ENCODE results near the gene COPS8. TPM values are rescaled to one million over a fixed set of nuclear protein-coding genes. Genes with fewer than 3 reads are reported as not detected.

Gene COPS8
- total RNA-seq, 1 experiment from 2014 or later, result 64.7 TPM

DNA sequence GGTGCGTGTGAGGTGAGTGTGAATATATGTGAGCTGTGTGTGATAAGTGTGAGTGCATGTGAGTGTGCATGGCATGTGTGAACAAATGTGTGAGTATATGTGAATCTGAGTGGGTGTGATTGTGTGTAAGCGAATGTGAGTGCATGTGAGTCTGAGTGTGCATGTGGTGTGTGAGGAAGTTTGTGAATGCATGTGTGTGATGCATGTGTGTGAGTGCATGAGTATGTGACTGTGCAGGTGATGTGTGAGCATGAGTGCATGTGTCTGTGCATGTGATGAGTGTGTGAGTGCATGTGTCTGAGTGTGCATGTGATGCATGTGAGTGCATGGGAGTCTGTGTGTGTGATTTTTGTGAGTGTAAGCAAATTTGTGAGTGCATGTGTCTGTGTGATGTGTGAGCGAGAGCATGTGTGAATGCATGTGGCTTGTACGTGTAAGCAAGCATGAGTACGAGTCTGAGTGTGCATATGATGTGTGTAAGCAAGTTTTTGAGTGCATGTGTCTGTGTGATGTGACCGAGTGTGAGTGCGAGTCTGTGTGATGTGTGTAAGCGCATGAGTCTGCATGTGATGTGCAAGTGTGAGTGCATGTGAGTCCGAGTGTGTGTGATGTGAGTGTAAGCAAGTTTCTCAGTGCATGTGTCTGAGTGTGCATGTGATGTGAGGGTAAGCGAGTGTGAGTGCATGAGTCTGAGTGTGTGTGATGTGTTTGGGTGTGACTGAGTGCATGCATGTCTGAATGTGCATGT lies 43.3 kb downstream of the COPS8 start:
- H3K4me3 ChIP-seq, result no peak overlapping the region
- intact Hi-C loops (cut with micrococcal nuclease; ENCODE audit: unreplicated experiment), result loop anchor here (10.0 kb wide), 1 partner anchor 616 kb away; no protein-coding TSS in a partner anchor
- no peak for DNase-seq
- ChIA-PET CTCF (no interaction called here), POLR2A (ENCODE audit: unreplicated experiment) (interaction anchor here (0.7 kb wide), 1 partner anchor 44 kb away, joined by 3 read pairs; the partner anchor contains the start of gene COPS8)
- H4K20me1 ChIP-seq (ENCODE audit: insufficient read depth), result no peaks in the 10 kb centered on the region
- peak overlapping the region; percentile 52 for H3K4me2 ChIP-seq
- H3K4me1 ChIP-seq (replicated peaks; ENCODE audit: insufficient read depth), result peaks cover 16% of the 10 kb centered on the region
- no peaks in the 10 kb centered on the region for H3K9me2 ChIP-seq (ENCODE audit: insufficient read depth)
- H2AFZ ChIP-seq, result no peak overlapping the region
- no peaks in the 10 kb centered on the region for H3K79me2 ChIP-seq (ENCODE audit: low read depth)
- H3K27me3 ChIP-seq (ENCODE audit: insufficient read depth, low read depth), result no peaks in the 10 kb centered on the region
- H3K27ac ChIP-seq, result no peak overlapping the region
- no peak for TF ChIP-seq EZH2 (IDR thresholded peaks at IDR 0.05; ENCODE audit: low read depth)
- TF ChIP-seq, protein P1, sequence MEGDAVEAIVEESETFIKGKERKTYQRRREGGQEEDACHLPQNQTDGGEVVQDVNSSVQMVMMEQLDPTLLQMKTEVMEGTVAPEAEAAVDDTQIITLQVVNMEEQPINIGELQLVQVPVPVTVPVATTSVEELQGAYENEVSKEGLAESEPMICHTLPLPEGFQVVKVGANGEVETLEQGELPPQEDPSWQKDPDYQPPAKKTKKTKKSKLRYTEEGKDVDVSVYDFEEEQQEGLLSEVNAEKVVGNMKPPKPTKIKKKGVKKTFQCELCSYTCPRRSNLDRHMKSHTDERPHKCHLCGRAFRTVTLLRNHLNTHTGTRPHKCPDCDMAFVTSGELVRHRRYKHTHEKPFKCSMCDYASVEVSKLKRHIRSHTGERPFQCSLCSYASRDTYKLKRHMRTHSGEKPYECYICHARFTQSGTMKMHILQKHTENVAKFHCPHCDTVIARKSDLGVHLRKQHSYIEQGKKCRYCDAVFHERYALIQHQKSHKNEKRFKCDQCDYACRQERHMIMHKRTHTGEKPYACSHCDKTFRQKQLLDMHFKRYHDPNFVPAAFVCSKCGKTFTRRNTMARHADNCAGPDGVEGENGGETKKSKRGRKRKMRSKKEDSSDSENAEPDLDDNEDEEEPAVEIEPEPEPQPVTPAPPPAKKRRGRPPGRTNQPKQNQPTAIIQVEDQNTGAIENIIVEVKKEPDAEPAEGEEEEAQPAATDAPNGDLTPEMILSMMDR (conservative IDR thresholded peaks at IDR 0.05), result no peak
- H3K9me3 ChIP-seq (ENCODE audit: insufficient read depth, low read depth), result peaks cover 15% of the 10 kb centered on the region; the same call in 1 of the 2 replicates
- no TSS peak for BruUV-seq (replicated peaks)
- no peaks in the 10 kb centered on the region for H3K36me3 ChIP-seq (ENCODE audit: low read depth)
- peaks cover 34% of the 10 kb centered on the region for H3F3A ChIP-seq (ENCODE audit: insufficient read depth, low read depth)

DNA sequence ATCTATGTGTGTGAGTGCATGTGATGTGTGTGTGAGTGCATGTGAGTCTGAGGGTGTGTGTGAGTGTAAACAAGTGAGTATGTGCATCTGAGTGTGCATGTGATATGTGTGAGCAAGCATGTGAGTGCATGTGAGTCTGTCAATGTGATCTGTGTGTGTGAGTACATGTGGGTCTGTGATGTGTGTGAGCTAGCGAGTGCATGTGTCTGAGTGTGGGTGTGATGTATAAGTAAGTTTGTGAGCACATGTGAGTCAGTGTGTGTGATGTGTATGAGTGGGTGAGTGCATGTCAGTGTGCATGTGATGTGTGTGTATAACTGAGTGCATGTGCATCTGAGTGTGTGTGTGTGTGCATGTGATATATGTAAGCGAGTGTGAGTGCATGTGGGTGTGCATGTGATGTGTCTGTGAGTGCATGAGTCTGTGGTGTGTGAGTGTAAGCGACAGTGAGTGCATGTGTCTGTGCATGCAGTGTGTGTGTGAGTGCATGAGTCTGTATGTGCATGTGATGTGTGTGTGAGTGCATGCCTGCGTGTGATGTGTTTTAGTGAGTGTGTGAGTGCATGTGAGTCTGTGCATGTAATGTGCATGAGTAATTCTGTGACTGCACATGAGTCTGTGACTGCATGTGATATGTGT lies 44.1 kb downstream of the COPS8 start:
- H3K27ac ChIP-seq, result no peak overlapping the region
- ChIA-PET POLR2A (ENCODE audit: unreplicated experiment) (no interaction called here), CTCF (no interaction called here)
- H3K79me2 ChIP-seq (ENCODE audit: low read depth), result no peaks in the 10 kb centered on the region
- H4K20me1 ChIP-seq (ENCODE audit: insufficient read depth), result no peaks in the 10 kb centered on the region
- H3K9me3 ChIP-seq (ENCODE audit: insufficient read depth, low read depth), result peaks cover 15% of the 10 kb centered on the region; the same call in 1 of the 2 replicates
- TF ChIP-seq EZH2 (IDR thresholded peaks at IDR 0.05; ENCODE audit: low read depth), result no peak
- TF ChIP-seq, protein P1 (conservative IDR thresholded peaks at IDR 0.05), result no peak
- no peak overlapping the region for H2AFZ ChIP-seq
- peaks cover 16% of the 10 kb centered on the region for H3K4me1 ChIP-seq (replicated peaks; ENCODE audit: insufficient read depth)
- H3K36me3 ChIP-seq (ENCODE audit: low read depth), result no peaks in the 10 kb centered on the region
- H3K4me3 ChIP-seq, result no peak overlapping the region
- H3K9me2 ChIP-seq (ENCODE audit: insufficient read depth), result no peaks in the 10 kb centered on the region
- intact Hi-C loops (cut with micrococcal nuclease; ENCODE audit: unreplicated experiment), result loop anchor here (10.0 kb wide), 1 partner anchor 615 kb away; no protein-coding TSS in a partner anchor
- BruUV-seq (replicated peaks), result no TSS peak
- DNase-seq, result no peak
- no peak overlapping the region for H3K4me2 ChIP-seq
- peaks cover 34% of the 10 kb centered on the region for H3F3A ChIP-seq (ENCODE audit: insufficient read depth, low read depth)
- no peaks in the 10 kb centered on the region for H3K27me3 ChIP-seq (ENCODE audit: insufficient read depth, low read depth)

DNA sequence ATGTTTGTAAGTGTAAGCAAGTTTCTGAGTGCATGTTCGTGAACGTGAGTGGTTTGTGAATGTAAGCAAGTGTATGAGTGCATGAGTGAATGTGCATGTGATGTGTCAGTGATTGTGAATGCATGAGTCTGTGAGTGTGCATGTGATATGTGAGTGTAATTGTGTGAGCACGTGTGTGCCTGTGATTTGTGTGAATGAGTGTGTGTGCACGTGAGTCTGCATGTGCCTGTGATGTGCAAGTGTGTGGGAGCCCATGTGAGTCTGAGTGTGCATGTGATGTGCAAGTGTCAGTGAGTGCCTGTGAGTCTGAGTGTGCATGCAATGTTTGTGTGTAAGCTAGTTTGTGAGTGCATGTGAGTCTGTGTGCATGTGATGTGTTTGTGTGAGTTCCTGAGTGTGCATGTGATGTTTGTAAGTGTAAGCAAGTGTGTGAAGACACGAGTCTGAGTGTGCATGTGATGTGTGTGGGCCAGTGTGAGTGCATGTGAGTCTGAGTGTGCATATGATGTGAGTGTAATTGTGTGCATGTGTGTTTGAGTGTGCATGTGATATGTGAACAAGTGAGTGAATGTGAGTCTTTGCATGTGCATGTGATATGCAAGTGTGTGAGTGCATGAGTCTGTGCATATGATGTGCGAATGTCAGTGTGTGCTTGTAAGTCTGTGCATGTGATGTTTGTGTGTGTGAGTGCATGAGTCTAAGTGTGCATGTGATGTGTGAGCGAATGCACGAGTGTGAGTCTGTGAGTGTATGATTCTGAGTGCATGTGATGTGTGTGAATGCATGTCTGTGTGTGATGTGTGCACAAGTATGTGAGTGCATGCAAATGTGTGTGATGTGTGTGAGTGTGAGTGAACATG lies 45.1 kb downstream of the COPS8 start:
- no peak overlapping the region for H3K27ac ChIP-seq
- H3F3A ChIP-seq (ENCODE audit: insufficient read depth, low read depth), result peaks cover 34% of the 10 kb centered on the region
- TF ChIP-seq, protein P1 (conservative IDR thresholded peaks at IDR 0.05), result no peak
- TF ChIP-seq EZH2 (IDR thresholded peaks at IDR 0.05; ENCODE audit: low read depth), result no peak
- H4K20me1 ChIP-seq (ENCODE audit: insufficient read depth), result no peaks in the 10 kb centered on the region
- no peaks in the 10 kb centered on the region for H3K36me3 ChIP-seq (ENCODE audit: low read depth)
- H3K9me3 ChIP-seq (ENCODE audit: insufficient read depth, low read depth), result peaks cover 15% of the 10 kb centered on the region; the same call in 1 of the 2 replicates
- no peaks in the 10 kb centered on the region for H3K27me3 ChIP-seq (ENCODE audit: insufficient read depth, low read depth)
- DNase-seq, result no peak
- ChIA-PET POLR2A (ENCODE audit: unreplicated experiment) (no interaction called here), CTCF (no interaction called here)
- H3K4me3 ChIP-seq, result no peak overlapping the region
- H3K79me2 ChIP-seq (ENCODE audit: low read depth), result no peaks in the 10 kb centered on the region
- no peak overlapping the region for H3K4me2 ChIP-seq
- H3K4me1 ChIP-seq (replicated peaks; ENCODE audit: insufficient read depth), result peaks cover 16% of the 10 kb centered on the region
- no peak overlapping the region for H2AFZ ChIP-seq
- no peaks in the 10 kb centered on the region for H3K9me2 ChIP-seq (ENCODE audit: insufficient read depth)
- BruUV-seq (replicated peaks), result no TSS peak
- intact Hi-C loops (cut with micrococcal nuclease; ENCODE audit: unreplicated experiment), result no loop called here

Measured in PC-9 (cell line).